CD14-positive monocyte (primary cell): ENCODE measurements around the gene OR6C76. TPM values are rescaled to one million over a fixed set of nuclear protein-coding genes. Genes with fewer than 3 reads are reported as not detected.

Experiments
- DNase-seq, 3 donors: peaks; one replicate each; pipeline ENCODE4 v3.0.0-alpha.2; 2011 to 2022
- H2AFZ ChIP-seq: 2 replicates; pipeline ENCODE4 v1.6.0; 2012; ENCODE audit warnings: mild to moderate bottlenecking, low read depth, low read length, inconsistent platforms; ENCODE audit not compliant: insufficient read depth, poor library complexity, severe bottlenecking
- H3K27ac ChIP-seq, 2 donors: 1 replicate in 1 of 2; 2 replicates in 1 of 2; pipeline ENCODE4 v1.5.1; 2012 to 2013; ENCODE audit warnings: low read length in 2 of 2, control low read depth in 1 of 2, inconsistent platforms in 1 of 2, low read depth in 1 of 2, mild to moderate bottlenecking in 1 of 2
- H3K27me3 ChIP-seq, 2 donors: one replicate each; pipeline versions ENCODE4 v1.6.0 to v1.6.1; 2011 to 2013; ENCODE audit warnings: low read length in 2 of 2; ENCODE audit not compliant: control insufficient read depth in 2 of 2, insufficient read depth in 2 of 2
- H3K36me3 ChIP-seq, 2 donors: replicated peaks in 1 of 2; 1 replicate in 1 of 2; 2 replicates in 1 of 2; pipeline versions ENCODE4 v1.5.1 to v1.6.1; 2012 to 2013; ENCODE audit warnings: low read length in 2 of 2, control low read depth in 1 of 2, inconsistent platforms in 1 of 2, mild to moderate bottlenecking in 1 of 2; ENCODE audit not compliant: insufficient read depth in 2 of 2, control insufficient read depth in 1 of 2
- H3K4me1 ChIP-seq, 2 donors: 1 replicate in 1 of 2; 2 replicates in 1 of 2; pipeline versions ENCODE4 v1.5.1 to v1.6.1; 2012 to 2013; ENCODE audit warnings: low read length in 2 of 2, control low read depth in 1 of 2, inconsistent platforms in 1 of 2, mild to moderate bottlenecking in 1 of 2, moderate library complexity in 1 of 2; ENCODE audit not compliant: insufficient read depth in 2 of 2, control insufficient read depth in 1 of 2
- H3K4me2 ChIP-seq: replicated peaks from 2 replicates; pipeline ENCODE3; 2012; ENCODE audit warnings: low read length, moderate library complexity, mild to moderate bottlenecking; ENCODE audit not compliant: poor library complexity, severe bottlenecking; ENCODE audit errors: extremely low read depth
- H3K4me3 ChIP-seq, 3 experiments: fragments of 200-600 bp in 1 of 3; sonication (generic) in 1 of 3; replicated peaks in 1 of 3; 1 replicate in 2 of 3; 2 replicates in 1 of 3; pipeline ENCODE4 v1.5.1; 2011 to 2013; ENCODE audit warnings: low read length in 3 of 3, mild to moderate bottlenecking in 3 of 3, control low read depth in 2 of 3, low read depth in 2 of 3, inconsistent platforms in 1 of 3, moderate library complexity in 1 of 3
- H3K79me2 ChIP-seq: 2 replicates; pipeline ENCODE4 v1.6.0; 2012; ENCODE audit warnings: mild to moderate bottlenecking, control low read depth, inconsistent platforms, low read length, moderate library complexity; ENCODE audit not compliant: insufficient read depth
- H3K9ac ChIP-seq: 2 replicates; pipeline ENCODE4 v1.6.0; 2017; ENCODE audit warnings: low read length, mild to moderate bottlenecking; ENCODE audit not compliant: insufficient read depth, poor library complexity, severe bottlenecking
- H3K9me3 ChIP-seq, 2 donors: replicated peaks in 1 of 2; 1 replicate in 1 of 2; 2 replicates in 1 of 2; pipeline versions ENCODE4 v1.5.1 to v1.6.1; 2012 to 2013; ENCODE audit warnings: low read length in 2 of 2, control low read depth in 1 of 2; ENCODE audit not compliant: control insufficient read depth in 1 of 2, insufficient read depth in 1 of 2
- H4K20me1 ChIP-seq: 2 replicates; pipeline ENCODE4 v1.6.0; 2012; ENCODE audit warnings: mild to moderate bottlenecking, low read length, control low read depth, moderate library complexity; ENCODE audit not compliant: insufficient read depth
- H3K27ac Mint-ChIP-seq, 7 donors: one replicate each; pipeline ENCODE4 v1.8.0; 2020; ENCODE audit warnings: mild to moderate bottlenecking in 7 of 7, mixed read lengths in 7 of 7, moderate library complexity in 6 of 7, inconsistent platforms in 2 of 7
- H3K27me3 Mint-ChIP-seq, 3 donors: one replicate each; pipeline ENCODE4 v1.8.0; 2021 to 2022; ENCODE audit warnings: low read depth in 3 of 3, mild to moderate bottlenecking in 3 of 3, mixed read lengths in 3 of 3, moderate library complexity in 3 of 3, inconsistent platforms in 1 of 3
- H3K36me3 Mint-ChIP-seq, 2 donors: one replicate each; pipeline ENCODE4 v1.8.0; 2020; ENCODE audit warnings: mixed read lengths in 2 of 2, inconsistent platforms in 1 of 2, mild to moderate bottlenecking in 1 of 2
- H3K4me1 Mint-ChIP-seq: one replicate; pipeline ENCODE4 v1.8.0; 2020; ENCODE audit warnings: mild to moderate bottlenecking, mixed read lengths
- H3K4me3 Mint-ChIP-seq, 2 donors: one replicate each; pipeline ENCODE4 v1.8.0; 2020; ENCODE audit warnings: mild to moderate bottlenecking in 2 of 2, mixed read lengths in 2 of 2, moderate library complexity in 1 of 2
- H3K9me3 Mint-ChIP-seq, 7 donors: one replicate each; pipeline ENCODE4 v1.8.0; 2020 to 2022; ENCODE audit warnings: mixed read lengths in 7 of 7, mild to moderate bottlenecking in 6 of 7, moderate library complexity in 6 of 7, inconsistent platforms in 2 of 7
- WGBS: methylation state at CpG from one replicate; pipeline ENCODE4 v1.1.5; 2013; ENCODE audit warnings: missing lambda C conversion rate; ENCODE audit not compliant: insufficient coverage; 5-methylcytosine and 5-hydroxymethylcytosine counted together
- intact Hi-C, 2 donors: fragments of 100-400 bp; cut with micrococcal nuclease; formaldehyde crosslinking; loops; one replicate each; pipeline versions ENCODE4 v1.15.0 to v1.15.1; 2023
- polyA plus RNA-seq, 3 donors: library from polyadenylated mRNA; depleted of rRNA in 1 of 3; unstranded in 2 of 3; stranded (reverse) in 1 of 3; fragments of 300-500 nt in 2 of 3; fragments of >200 nt in 1 of 3; fragmentation: Illumina TruSeq in 2 of 3; gene quantifications; 1 replicate in 2 of 3; 2 replicates in 1 of 3; pipeline ENCODE4 v1.2.3, GENCODE V29; 2012 to 2021
- TF ChIP-seq, protein P1 (sequence below): fragments of 200-600 bp; IDR thresholded peaks from one replicate; pipeline ENCODE4 v1.8.0; 2022; ENCODE audit warnings: antibody characterized with exemption, mild to moderate bottlenecking

Gene OR6C76
- polyA plus RNA-seq, 3 donors: not detected

DNA sequence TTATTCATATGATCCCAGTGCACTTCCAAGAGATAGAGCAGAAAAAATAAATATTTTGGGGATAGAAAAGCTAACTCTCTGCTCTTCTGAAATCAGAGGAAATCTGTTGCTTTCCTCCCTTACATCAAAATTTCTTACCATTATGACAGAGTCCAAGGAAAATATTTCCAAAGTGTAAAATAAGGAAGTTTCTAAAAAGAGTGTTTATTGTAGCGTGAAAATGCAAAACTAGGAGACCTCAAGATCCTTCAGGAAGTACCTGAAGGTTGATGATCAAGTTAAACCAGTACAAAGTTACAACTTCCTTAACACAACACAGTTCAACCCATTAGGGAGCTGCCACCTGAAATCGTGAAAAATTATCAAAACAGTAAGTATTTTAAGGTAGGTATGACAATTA is 17.7 kb downstream of the OR6C76 start, which contains the start of gene OR6C2:
Gene OR6C2, plus strand, starts transcription at position 301 of the 400 bp plus-strand sequence. CDS start 8,138 bp downstream, outside the sequence.
- no peak within 1 kb of the TSS for H3K4me2 ChIP-seq
- H3K4me3 Mint-ChIP-seq: no peak within 1 kb of the TSS
- H3K9me3 ChIP-seq: peaks cover 8 to 10% of the 10 kb centered on the region in 2 donors
- H2AFZ ChIP-seq: no peak within 1 kb of the TSS
- DNase-seq: no peak
- no peak within 1 kb of the TSS for H3K9ac ChIP-seq
- H3K36me3 Mint-ChIP-seq: no peaks in the 10 kb centered on the region
- no peak within 1 kb of the TSS for H3K27ac ChIP-seq
- peaks cover 11 to 24% (median 17%) of the 10 kb centered on the region in 7 donors for H3K9me3 Mint-ChIP-seq
- H3K79me2 ChIP-seq: no peaks in the 10 kb centered on the region
- H3K27me3 ChIP-seq: no peaks in the 10 kb centered on the region
- peaks cover 25% of the 10 kb centered on the region for H3K4me1 Mint-ChIP-seq
- no peak within 1 kb of the TSS for H3K27ac Mint-ChIP-seq
- no CpG with 5 or more reads among the region's 2 CpGs for WGBS
- no peaks in the 10 kb centered on the region for H4K20me1 ChIP-seq
- H3K27me3 Mint-ChIP-seq: peaks cover 3 to 5% (median 4%) of the 10 kb centered on the region in 3 donors
- H3K36me3 ChIP-seq: no peaks in the 10 kb centered on the region
- intact Hi-C loops: no loop called here
- H3K4me3 ChIP-seq: no peak within 1 kb of the TSS
- peaks cover 15 to 16% of the 10 kb centered on the region in 2 donors for H3K4me1 ChIP-seq
- TF ChIP-seq, protein P1, sequence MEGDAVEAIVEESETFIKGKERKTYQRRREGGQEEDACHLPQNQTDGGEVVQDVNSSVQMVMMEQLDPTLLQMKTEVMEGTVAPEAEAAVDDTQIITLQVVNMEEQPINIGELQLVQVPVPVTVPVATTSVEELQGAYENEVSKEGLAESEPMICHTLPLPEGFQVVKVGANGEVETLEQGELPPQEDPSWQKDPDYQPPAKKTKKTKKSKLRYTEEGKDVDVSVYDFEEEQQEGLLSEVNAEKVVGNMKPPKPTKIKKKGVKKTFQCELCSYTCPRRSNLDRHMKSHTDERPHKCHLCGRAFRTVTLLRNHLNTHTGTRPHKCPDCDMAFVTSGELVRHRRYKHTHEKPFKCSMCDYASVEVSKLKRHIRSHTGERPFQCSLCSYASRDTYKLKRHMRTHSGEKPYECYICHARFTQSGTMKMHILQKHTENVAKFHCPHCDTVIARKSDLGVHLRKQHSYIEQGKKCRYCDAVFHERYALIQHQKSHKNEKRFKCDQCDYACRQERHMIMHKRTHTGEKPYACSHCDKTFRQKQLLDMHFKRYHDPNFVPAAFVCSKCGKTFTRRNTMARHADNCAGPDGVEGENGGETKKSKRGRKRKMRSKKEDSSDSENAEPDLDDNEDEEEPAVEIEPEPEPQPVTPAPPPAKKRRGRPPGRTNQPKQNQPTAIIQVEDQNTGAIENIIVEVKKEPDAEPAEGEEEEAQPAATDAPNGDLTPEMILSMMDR: no peak

DNA sequence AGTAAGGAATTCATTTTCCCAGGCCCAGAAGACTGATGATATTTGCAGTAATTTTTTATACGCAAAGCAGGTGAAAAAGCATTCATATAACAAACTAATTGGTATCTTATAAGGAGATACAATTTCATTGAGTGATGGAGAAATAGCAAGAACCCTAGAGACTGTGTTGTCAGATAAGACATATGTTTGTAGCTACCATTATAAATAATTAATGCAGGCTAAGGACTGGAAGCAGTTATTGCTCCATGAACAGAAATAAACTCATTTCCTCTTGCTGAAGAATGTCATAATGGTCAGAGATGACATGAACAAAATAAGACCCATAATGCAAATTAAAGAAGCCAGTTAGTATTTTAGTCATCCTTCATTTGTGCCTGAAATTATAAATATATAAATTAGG is 19.3 kb downstream of the OR6C76 start:
- Mint-ChIP-seq H3K27ac (no peak overlapping the region), H3K9me3 (peaks cover 6 to 23% (median 12%) of the 10 kb centered on the region in 7 donors), H3K27me3 (peaks cover 2 to 3% (median 2%) of the 10 kb centered on the region in 3 donors), H3K4me1 (peaks cover 25% of the 10 kb centered on the region), H3K4me3 (no peak overlapping the region), H3K36me3 (no peaks in the 10 kb centered on the region)
- no peaks in the 10 kb centered on the region for H4K20me1 ChIP-seq
- H3K36me3 ChIP-seq: no peaks in the 10 kb centered on the region
- H3K27ac ChIP-seq: no peak overlapping the region
- intact Hi-C loops: no loop called here
- no peak overlapping the region for H3K9ac ChIP-seq
- TF ChIP-seq, protein P1: no peak
- H2AFZ ChIP-seq: no peak overlapping the region
- no peaks in the 10 kb centered on the region for H3K79me2 ChIP-seq
- no peak overlapping the region for H3K4me2 ChIP-seq
- H3K27me3 ChIP-seq: no peaks in the 10 kb centered on the region
- DNase-seq: no peak
- H3K9me3 ChIP-seq: peaks cover 6 to 10% of the 10 kb centered on the region in 2 donors
- no peak overlapping the region for H3K4me3 ChIP-seq
- H3K4me1 ChIP-seq: peaks cover 15 to 16% of the 10 kb centered on the region in 2 donors
- WGBS: no CpG with 5 or more reads among the region's 1 CpG
